SK-N-MC (cell line): Measurements from ENCODE around the gene AKAP6.

ENCODE experiments used
- DNase-seq: peaks from one replicate; pipeline ENCODE4 v3.0.0-alpha.2; 2011; ENCODE audit warnings: low read depth, low spot score
- H3K27ac ChIP-seq: fragments of 200-600 bp; sonication (generic); 2 replicates; pipeline ENCODE4 v1.5.1; 2016; ENCODE audit warnings: mixed run types
- H3K36me3 ChIP-seq: fragments of 200-600 bp; sonication (generic); 2 replicates; pipeline ENCODE4 v1.6.1; 2017; ENCODE audit warnings: antibody characterized with exemption, low read length, mixed read lengths; ENCODE audit not compliant: insufficient read depth
- H3K4me3 ChIP-seq: fragments of 200-600 bp; sonication (generic); 2 replicates; pipeline ENCODE4 v1.5.1; 2016
- H3K9ac ChIP-seq: fragments of 200-600 bp; sonication (generic); 2 replicates; pipeline ENCODE4 v1.8.0; 2017; ENCODE audit warnings: mixed run types, mixed read lengths; ENCODE audit not compliant: insufficient read length
- H3K9me3 ChIP-seq: fragments of 200-600 bp; sonication (generic); 2 replicates; pipeline ENCODE4 v1.6.1; 2017; ENCODE audit warnings: low read depth, mild to moderate bottlenecking, antibody characterized with exemption, low read length, moderate library complexity, mixed read lengths
- EZH2 ChIP-seq: fragments of 200-600 bp; sonication (generic); IDR thresholded peaks from one replicate; pipeline ENCODE4 v1.6.1; 2017; ENCODE audit warnings: antibody characterized with exemption
- FOXP2 ChIP-seq: optimal IDR thresholded peaks from 2 replicates; pipeline ENCODE3; 2011; ENCODE audit warnings: mild to moderate bottlenecking, moderate library complexity; ENCODE audit not compliant: insufficient read depth; ENCODE audit errors: extremely low read length, control extremely low read depth
- POLR2AphosphoS5 ChIP-seq: IDR thresholded peaks from 2 replicates; pipeline ENCODE4 v1.6.1; 2012; ENCODE audit warnings: mild to moderate bottlenecking, low read depth, low read length, borderline replicate concordance

Gene AKAP6

GRCh38 chr14:32697704-32698103, 368.6 kb downstream of the AKAP6 start:
- DNase-seq = no peak
- TF ChIP-seq POLR2AphosphoS5 = no peak
- no peak for TF ChIP-seq EZH2
- no peak for TF ChIP-seq FOXP2

GRCh38 chr14:32698831-32699230, 369.7 kb downstream of the AKAP6 start:
- H3K9ac ChIP-seq = no peak overlapping the region
- no peak overlapping the region for H3K27ac ChIP-seq
- no peak overlapping the region for H3K4me3 ChIP-seq
- no peaks in the 10 kb centered on the region for H3K9me3 ChIP-seq
- no peak for DNase-seq
- no peaks in the 10 kb centered on the region for H3K36me3 ChIP-seq
- TF ChIP-seq POLR2AphosphoS5 = no peak
- no peak for TF ChIP-seq FOXP2
- TF ChIP-seq EZH2 = no peak

More at GRCh38 chr14:32697704-32698103, 368.6 kb downstream of the AKAP6 start:
- Histone ChIP-seq H3K9me3 (no peaks in the 10 kb centered on the region), H3K27ac (no peak overlapping the region), H3K36me3 (no peaks in the 10 kb centered on the region), H3K4me3 (no peak overlapping the region), H3K9ac (no peak overlapping the region)

- Histone ChIP-seq H3K9ac (no peak overlapping the region), H3K36me3 (no peaks in the 10 kb centered on the region), H3K4me3 (no peak overlapping the region), H3K9me3 (no peaks in the 10 kb centered on the region), H3K27ac (no peak overlapping the region)
- DNase-seq = no peak
- TF ChIP-seq FOXP2 (no peak), EZH2 (no peak), POLR2AphosphoS5 (no peak)
Observed at GRCh38 chr14:32701475-32701874, 372.4 kb downstream of the AKAP6 start.

GRCh38 chr14:32702088-32702487, 373.0 kb downstream of the AKAP6 start:
- Histone ChIP-seq H3K4me3 (no peak overlapping the region), H3K27ac (no peak overlapping the region), H3K9me3 (no peaks in the 10 kb centered on the region), H3K9ac (no peak overlapping the region), H3K36me3 (no peaks in the 10 kb centered on the region)
- no peak for DNase-seq
- no peak for TF ChIP-seq EZH2
- TF ChIP-seq POLR2AphosphoS5 = no peak
- no peak for TF ChIP-seq FOXP2

- TF ChIP-seq EZH2 (no peak), POLR2AphosphoS5 (no peak), FOXP2 (no peak)
- no peaks in the 10 kb centered on the region for H3K9me3 ChIP-seq
- H3K4me3 ChIP-seq = no peak overlapping the region
- H3K27ac ChIP-seq = no peak overlapping the region
- DNase-seq = no peak
- no peaks in the 10 kb centered on the region for H3K36me3 ChIP-seq
- H3K9ac ChIP-seq = no peak overlapping the region
Observed at GRCh38 chr14:32702562-32702961, 373.5 kb downstream of the AKAP6 start.

GRCh38 chr14:32703183-32703621, 374.1 kb downstream of the AKAP6 start:
- Histone ChIP-seq H3K36me3 (no peaks in the 10 kb centered on the region), H3K9me3 (no peaks in the 10 kb centered on the region), H3K27ac (no peak overlapping the region), H3K9ac (no peak overlapping the region), H3K4me3 (peak overlapping the region; percentile 17; the same call in 1 of the 2 replicates)
- DNase-seq = no peak
- no peak for TF ChIP-seq FOXP2

- no peak overlapping the region for H3K27ac ChIP-seq
- no peaks in the 10 kb centered on the region for H3K36me3 ChIP-seq
- no peak overlapping the region for H3K4me3 ChIP-seq
- no peaks in the 10 kb centered on the region for H3K9me3 ChIP-seq
- TF ChIP-seq FOXP2 = no peak
- TF ChIP-seq EZH2 = no peak
- no peak for TF ChIP-seq POLR2AphosphoS5
- no peak overlapping the region for H3K9ac ChIP-seq
- no peak for DNase-seq
Observed at GRCh38 chr14:32706721-32707519, 377.8 kb downstream of the AKAP6 start.

- Histone ChIP-seq H3K27ac (no peak overlapping the region), H3K4me3 (no peak overlapping the region), H3K36me3 (no peaks in the 10 kb centered on the region), H3K9ac (no peak overlapping the region), H3K9me3 (no peaks in the 10 kb centered on the region)
- TF ChIP-seq POLR2AphosphoS5 (no peak), EZH2 (no peak), FOXP2 (no peak)
- DNase-seq = no peak
Observed at GRCh38 chr14:32707742-32708500, 378.8 kb downstream of the AKAP6 start.

GRCh38 chr14:32709027-32709426, 379.9 kb downstream of the AKAP6 start:
- H3K4me3 ChIP-seq = no peak overlapping the region
- DNase-seq = no peak

More at GRCh38 chr14:32709027-32709426, 379.9 kb downstream of the AKAP6 start:
- TF ChIP-seq POLR2AphosphoS5 (no peak), EZH2 (no peak), FOXP2 (no peak)
- Histone ChIP-seq H3K9me3 (no peaks in the 10 kb centered on the region), H3K27ac (no peak overlapping the region), H3K36me3 (no peaks in the 10 kb centered on the region), H3K9ac (no peak overlapping the region)
